ENCODE data around the gene TP53BP2. TPM values are rescaled to one million over a fixed set of nuclear protein-coding genes. Genes with fewer than 3 reads are reported as not detected.

TP53BP2 gene
- total RNA-seq, 4 donors from 2014 or later: 26.6 to 106 (median 43.8) TPM

DNA sequence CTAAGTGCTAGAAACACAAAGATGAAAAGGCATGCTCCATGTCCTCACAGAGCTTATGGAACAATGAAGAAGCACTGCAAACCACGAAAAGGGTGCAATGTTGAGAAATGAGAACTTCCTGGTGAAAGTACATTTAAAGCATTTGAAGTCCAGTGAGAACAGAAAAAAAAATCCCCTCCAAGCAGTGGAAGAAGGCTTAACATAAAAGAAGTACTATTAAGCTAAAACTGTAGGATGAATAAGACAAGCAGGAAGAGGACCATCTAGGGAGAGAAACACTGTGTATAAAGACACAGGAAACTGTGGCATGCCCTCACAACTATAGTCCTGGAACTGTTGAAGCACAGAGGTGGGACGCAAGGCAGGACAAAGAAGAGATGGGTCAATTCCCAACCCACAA is 10.0 kb downstream of the TP53BP2 start:
- H3K27ac ChIP-seq (replicated peaks in 1 of 4): peak overlapping the region; percentile 65 to 76 (median 70)
- H3K36me3 ChIP-seq: no peaks in the 10 kb centered on the region
- WGBS: 58% methylated on average over 2 of the region's 2 CpGs
- TF ChIP-seq CTCF (IDR thresholded peaks at IDR 0.05) (no peak), POLR2A (IDR thresholded peaks at IDR 0.05; ENCODE audit: low read depth) (no peak), POLR2AphosphoS5 (IDR thresholded peaks at IDR 0.05) (no peak), EP300 (IDR thresholded peaks at IDR 0.05) (no peak)
- H3K4me1 ChIP-seq: peaks cover 66 to 93% (median 91%) of the 10 kb centered on the region in 4 donors
- intact Hi-C loops (cut with DNase I): no loop called here
- H3K27me3 ChIP-seq: no peaks in the 10 kb centered on the region
- no peak overlapping the region for H3K4me3 ChIP-seq
- DNase-seq (ENCODE audit: extremely low spot score): no peak
- no peaks in the 10 kb centered on the region for H3K9me3 ChIP-seq

DNA sequence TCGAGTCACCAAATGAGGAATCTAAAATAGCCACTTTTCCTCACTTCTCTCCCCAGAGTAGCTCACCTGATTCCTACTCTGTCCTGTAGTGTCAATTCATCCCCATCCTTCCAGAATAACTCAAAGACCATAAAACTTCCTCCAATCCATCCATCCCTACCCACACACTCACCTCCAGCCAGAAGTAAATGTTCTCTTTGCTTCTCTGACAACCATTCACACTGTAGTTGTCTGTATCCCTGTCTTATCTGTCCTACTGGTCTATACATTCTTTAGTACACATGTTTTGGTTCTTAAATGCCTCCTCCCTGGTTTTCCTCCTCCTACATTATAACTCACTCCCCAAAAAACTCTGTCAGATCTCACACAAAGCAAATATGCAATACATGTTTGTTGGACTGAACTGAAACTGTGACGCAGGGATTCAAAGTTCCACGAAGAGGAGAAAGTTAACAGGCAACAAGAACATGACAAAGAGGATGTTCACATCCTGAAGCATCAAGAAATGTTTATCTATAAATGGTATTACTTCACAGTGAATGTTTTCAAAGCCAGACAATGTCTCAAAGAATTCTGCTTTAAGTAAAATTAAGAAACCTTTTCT is 11.0 kb downstream of the TP53BP2 start:
- intact Hi-C loops (cut with DNase I): no loop called here
- H3K36me3 ChIP-seq: no peaks in the 10 kb centered on the region
- H3K4me3 ChIP-seq: peak overlapping the region in 3 of 4 donors; percentile 11 to 28 (median 20)
- no peak for DNase-seq (ENCODE audit: extremely low spot score)
- peak overlapping the region; percentile 65 to 76 (median 70) for H3K27ac ChIP-seq (replicated peaks in 1 of 4)
- H3K9me3 ChIP-seq: no peaks in the 10 kb centered on the region
- peaks cover 64 to 84% (median 82%) of the 10 kb centered on the region in 4 donors for H3K4me1 ChIP-seq
- WGBS: 55% methylated on average over 3 of the region's 3 CpGs
- no peaks in the 10 kb centered on the region for H3K27me3 ChIP-seq
- TF ChIP-seq POLR2AphosphoS5 (IDR thresholded peaks at IDR 0.05) (peak in 1 of 2 donors; percentile 57), EP300 (IDR thresholded peaks at IDR 0.05) (no peak), POLR2A (IDR thresholded peaks at IDR 0.05; ENCODE audit: low read depth) (no peak), CTCF (IDR thresholded peaks at IDR 0.05) (no peak)

DNA sequence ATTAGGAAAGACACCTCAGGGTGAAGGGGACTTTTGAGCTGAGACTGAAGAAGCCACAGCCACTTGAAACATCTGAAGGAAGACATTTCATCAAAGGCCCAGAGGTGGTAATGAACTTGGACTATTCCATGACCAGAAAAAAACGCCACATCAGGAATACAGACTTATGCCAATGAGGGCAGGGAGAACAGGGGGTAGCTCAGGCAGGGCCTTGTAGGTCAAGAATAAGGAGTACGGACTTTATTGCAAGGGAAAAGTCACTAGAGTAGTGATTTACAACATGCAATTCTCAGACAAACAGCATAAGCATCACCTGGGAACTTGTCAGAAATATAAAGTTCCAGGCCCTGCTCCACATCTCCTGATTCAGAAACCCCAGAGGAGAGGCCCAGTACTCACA is 11.8 kb downstream of the TP53BP2 start:
- intact Hi-C loops (cut with DNase I): no loop called here
- no peaks in the 10 kb centered on the region for H3K9me3 ChIP-seq
- TF ChIP-seq CTCF (IDR thresholded peaks at IDR 0.05): no peak
- TF ChIP-seq EP300 (IDR thresholded peaks at IDR 0.05): no peak
- no peak for DNase-seq (ENCODE audit: extremely low spot score)
- H3K4me3 ChIP-seq: no peak overlapping the region
- peak overlapping the region; percentile 65 to 76 (median 70) for H3K27ac ChIP-seq (replicated peaks in 1 of 4)
- H3K27me3 ChIP-seq: no peaks in the 10 kb centered on the region
- peaks cover 62 to 77% (median 76%) of the 10 kb centered on the region in 4 donors for H3K4me1 ChIP-seq
- H3K36me3 ChIP-seq: no peaks in the 10 kb centered on the region
- 98% methylated on average over 2 of the region's 2 CpGs for WGBS

DNA sequence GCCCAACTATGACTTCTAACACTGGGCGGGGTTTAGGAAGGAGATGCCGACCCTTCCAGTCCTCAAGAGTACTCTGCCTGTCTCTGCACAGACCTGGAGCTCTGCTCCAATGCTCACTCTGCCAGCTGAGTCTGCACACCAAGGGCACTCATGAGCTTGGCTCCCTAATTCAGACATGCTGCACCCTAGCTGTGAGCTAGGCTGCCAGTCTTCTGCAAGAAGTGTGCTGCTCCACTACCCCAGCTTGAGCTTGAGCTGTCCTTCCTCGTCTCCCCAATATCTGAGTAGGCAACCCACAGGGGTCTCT is 13.2 kb downstream of the TP53BP2 start:
- no peak for DNase-seq (ENCODE audit: extremely low spot score)
- WGBS: 57% methylated on average over 3 of the region's 3 CpGs
- H3K27me3 ChIP-seq: no peaks in the 10 kb centered on the region
- peaks cover 49 to 66% (median 63%) of the 10 kb centered on the region in 4 donors for H3K4me1 ChIP-seq
- no peaks in the 10 kb centered on the region for H3K9me3 ChIP-seq
- TF ChIP-seq CTCF (IDR thresholded peaks at IDR 0.05): peak in 1 of 3 experiments; percentile 17
- TF ChIP-seq EP300 (IDR thresholded peaks at IDR 0.05): no peak
- no peak for TF ChIP-seq POLR2AphosphoS5 (IDR thresholded peaks at IDR 0.05)
- TF ChIP-seq POLR2A (IDR thresholded peaks at IDR 0.05; ENCODE audit: low read depth): no peak
- H3K36me3 ChIP-seq: no peaks in the 10 kb centered on the region
- intact Hi-C loops (cut with DNase I): no loop called here
- H3K4me3 ChIP-seq: no peak overlapping the region
- peak overlapping the region; percentile 47 to 76 (median 64) for H3K27ac ChIP-seq (replicated peaks in 1 of 4)
